Measurements from ENCODE around the gene INPP5E.

GRCh38 chr9:136401173-136401922, 38.3 kb downstream of the INPP5E start:
- TF ChIP-seq, protein P1, sequence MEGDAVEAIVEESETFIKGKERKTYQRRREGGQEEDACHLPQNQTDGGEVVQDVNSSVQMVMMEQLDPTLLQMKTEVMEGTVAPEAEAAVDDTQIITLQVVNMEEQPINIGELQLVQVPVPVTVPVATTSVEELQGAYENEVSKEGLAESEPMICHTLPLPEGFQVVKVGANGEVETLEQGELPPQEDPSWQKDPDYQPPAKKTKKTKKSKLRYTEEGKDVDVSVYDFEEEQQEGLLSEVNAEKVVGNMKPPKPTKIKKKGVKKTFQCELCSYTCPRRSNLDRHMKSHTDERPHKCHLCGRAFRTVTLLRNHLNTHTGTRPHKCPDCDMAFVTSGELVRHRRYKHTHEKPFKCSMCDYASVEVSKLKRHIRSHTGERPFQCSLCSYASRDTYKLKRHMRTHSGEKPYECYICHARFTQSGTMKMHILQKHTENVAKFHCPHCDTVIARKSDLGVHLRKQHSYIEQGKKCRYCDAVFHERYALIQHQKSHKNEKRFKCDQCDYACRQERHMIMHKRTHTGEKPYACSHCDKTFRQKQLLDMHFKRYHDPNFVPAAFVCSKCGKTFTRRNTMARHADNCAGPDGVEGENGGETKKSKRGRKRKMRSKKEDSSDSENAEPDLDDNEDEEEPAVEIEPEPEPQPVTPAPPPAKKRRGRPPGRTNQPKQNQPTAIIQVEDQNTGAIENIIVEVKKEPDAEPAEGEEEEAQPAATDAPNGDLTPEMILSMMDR (IDR thresholded peaks at IDR 0.05), result no peak
- TF ChIP-seq ZFX (IDR thresholded peaks at IDR 0.05; ENCODE audit: borderline replicate concordance), result no peak
